Right lobe of liver (tissue), 6 donors: ENCODE results near the gene TSPAN32. TPM values are rescaled to one million over a fixed set of nuclear protein-coding genes. Genes with fewer than 3 reads are reported as not detected.
A peak's percentile ranks its signal among the peaks of the same experiment; 100 is the strongest.

Experiments used
- ATAC-seq, 4 donors: fragments of 200-7000 bp; cut with Tn5 transposase; one replicate each; pipeline ENCODE4 v1.9.1; 2020; ENCODE audit warnings: mild to moderate bottlenecking in 4 of 4, moderate library complexity in 4 of 4
- DNase-seq, 3 donors: peaks; one replicate each; pipeline ENCODE4 v3.0.0-alpha.2; 2020
- H3K27ac ChIP-seq, 3 donors: fragments of 200-600 bp; one replicate each; pipeline ENCODE4 v1.8.0; 2022
- H3K27me3 ChIP-seq, 2 donors: fragments of 200-600 bp; one replicate each; pipeline ENCODE4 v1.8.0; 2022
- H3K36me3 ChIP-seq, 4 donors: fragments of 200-600 bp; sonication (generic) in 1 of 4; one replicate each; pipeline versions ENCODE4 v1.5.1 to v1.8.0; 2017 to 2022; ENCODE audit warnings: control low read depth in 1 of 4
- H3K4me1 ChIP-seq, 4 donors: fragments of 200-600 bp; sonication (generic) in 1 of 4; one replicate each; pipeline versions ENCODE4 v1.5.1 to v1.8.0; 2017 to 2022; ENCODE audit warnings: control low read depth in 1 of 4
- H3K4me3 ChIP-seq, 3 donors: fragments of 200-600 bp; one replicate each; pipeline ENCODE4 v1.8.0; 2022
- H3K9me3 ChIP-seq, 4 donors: fragments of 200-600 bp; sonication (generic) in 1 of 4; one replicate each; pipeline versions ENCODE4 v1.5.1 to v1.8.0; 2017 to 2022; ENCODE audit warnings: control low read depth in 1 of 4
- POLR2A ChIP-seq: fragments of 450-650 bp; IDR thresholded peaks from one replicate; pipeline ENCODE4 v1.6.1; 2017; ENCODE audit warnings: antibody characterized with exemption, mild to moderate bottlenecking
- WGBS: methylation state at CpG from one replicate; pipeline ENCODE4 v1.1.6; 2018; ENCODE audit warnings: low coverage, low lambda C conversion rate; ENCODE audit not compliant: insufficient coverage; ENCODE audit errors: missing lambda C conversion rate; 5-methylcytosine and 5-hydroxymethylcytosine counted together
- intact Hi-C, 2 donors: fragments of 100-400 bp; cut with DNase I; formaldehyde crosslinking; loops; one replicate each; pipeline versions ENCODE4 v1.11.2 to v1.14.1; 2022
- total RNA-seq, 6 experiments: library from RNA; depleted of rRNA in 2 of 6; stranded (reverse); fragments of >200 nt in 2 of 6; fragmentation: NEBNext Ultra II Directional in 3 of 6; extraction: Animal tissue kit (Norgen Biotek cat#: 25700) in 3 of 6; gene quantifications; one replicate each; pipeline versions ENCODE4 v1.1.0 to v1.2.4, GENCODE V29; 2016 to 2023
- TF ChIP-seq, protein P1 (sequence below), 4 donors: fragments of 200-600 bp in 3 of 4; fragments of 450-650 bp in 1 of 4; IDR thresholded peaks; one replicate each; pipeline versions ENCODE4 v1.5.1 to v1.8.0; 2016 to 2022; ENCODE audit warnings: antibody characterized with exemption in 4 of 4, mild to moderate bottlenecking in 2 of 4
- donor health status: DM: no; HTN: yes; CAD: no.
- donor health status: DM: no; HTN: no; CAD: no.
- donor health status: DM: no; HTN: no; CAD: no.
- donor health status: DM: no; HTN: yes; CAD: no.
- donor health status: DM: no; HTN: yes; CAD: no.

The TSPAN32 gene
- total RNA-seq, 6 experiments from 2014 or later, result 0.24 to 1.2 (median 0.63) TPM; not detected in 2

DNA sequence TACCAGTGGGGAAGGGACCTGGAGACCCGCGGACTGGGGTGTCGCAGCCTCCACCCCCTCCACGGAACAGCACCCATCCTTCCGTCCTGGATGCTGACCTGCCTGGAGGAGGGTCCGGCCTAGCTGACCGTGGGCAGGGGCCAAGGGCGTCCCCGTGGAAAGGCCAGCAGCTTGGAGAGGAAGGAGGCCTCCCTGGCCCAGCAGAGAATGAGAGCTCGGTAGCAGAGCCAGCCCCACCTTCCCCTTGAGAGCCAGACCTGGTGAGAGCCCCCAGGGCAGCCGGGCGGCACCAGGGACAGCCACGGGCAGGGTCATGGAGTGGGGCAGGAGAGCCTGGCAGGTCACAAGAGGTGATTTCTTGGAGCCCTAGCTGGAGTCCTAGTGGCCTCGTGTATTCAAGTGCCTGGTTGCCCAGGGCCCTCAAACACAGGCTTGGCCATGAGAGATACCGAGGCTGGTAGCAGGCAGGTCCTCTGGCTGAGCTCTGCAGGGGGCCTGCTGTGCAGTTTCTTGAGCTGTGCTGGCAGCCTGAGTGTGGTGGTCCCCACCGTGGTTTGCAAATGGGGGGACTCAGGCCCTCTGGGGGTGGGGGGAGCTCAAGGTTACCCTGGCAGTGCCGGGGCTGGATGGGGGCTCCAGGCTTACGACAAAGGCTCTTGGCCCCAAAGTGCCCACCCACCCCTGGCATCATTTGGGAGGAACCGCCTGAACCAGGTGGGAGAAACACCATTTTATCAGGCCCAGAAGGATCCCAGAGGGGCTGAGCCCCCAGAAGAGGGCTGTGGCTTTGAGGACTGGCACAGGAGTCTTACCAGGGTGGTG lies 7.6 kb downstream of the TSPAN32 start:
- 100% methylated on average over 1 of the region's 19 CpGs for WGBS
- no peaks in the 10 kb centered on the region for H3K9me3 ChIP-seq
- no peaks in the 10 kb centered on the region for H3K27me3 ChIP-seq
- H3K36me3 ChIP-seq, result no peaks in the 10 kb centered on the region
- H3K4me3 ChIP-seq, result no peak overlapping the region
- peak in 2 of 3 donors; percentile 33 to 37 for DNase-seq
- ATAC-seq, result no peak
- peaks cover 0 to 13% (median 3%) of the 10 kb centered on the region in 4 donors for H3K4me1 ChIP-seq
- TF ChIP-seq POLR2A, result no peak
- TF ChIP-seq, protein P1, sequence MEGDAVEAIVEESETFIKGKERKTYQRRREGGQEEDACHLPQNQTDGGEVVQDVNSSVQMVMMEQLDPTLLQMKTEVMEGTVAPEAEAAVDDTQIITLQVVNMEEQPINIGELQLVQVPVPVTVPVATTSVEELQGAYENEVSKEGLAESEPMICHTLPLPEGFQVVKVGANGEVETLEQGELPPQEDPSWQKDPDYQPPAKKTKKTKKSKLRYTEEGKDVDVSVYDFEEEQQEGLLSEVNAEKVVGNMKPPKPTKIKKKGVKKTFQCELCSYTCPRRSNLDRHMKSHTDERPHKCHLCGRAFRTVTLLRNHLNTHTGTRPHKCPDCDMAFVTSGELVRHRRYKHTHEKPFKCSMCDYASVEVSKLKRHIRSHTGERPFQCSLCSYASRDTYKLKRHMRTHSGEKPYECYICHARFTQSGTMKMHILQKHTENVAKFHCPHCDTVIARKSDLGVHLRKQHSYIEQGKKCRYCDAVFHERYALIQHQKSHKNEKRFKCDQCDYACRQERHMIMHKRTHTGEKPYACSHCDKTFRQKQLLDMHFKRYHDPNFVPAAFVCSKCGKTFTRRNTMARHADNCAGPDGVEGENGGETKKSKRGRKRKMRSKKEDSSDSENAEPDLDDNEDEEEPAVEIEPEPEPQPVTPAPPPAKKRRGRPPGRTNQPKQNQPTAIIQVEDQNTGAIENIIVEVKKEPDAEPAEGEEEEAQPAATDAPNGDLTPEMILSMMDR (IDR thresholded peaks at IDR 0.05), result no peak
- no peak overlapping the region for H3K27ac ChIP-seq
- intact Hi-C loops, result loop anchor here (5.0 kb wide), 2 partner anchors 98 to 108 kb away; no protein-coding TSS in a partner anchor

DNA sequence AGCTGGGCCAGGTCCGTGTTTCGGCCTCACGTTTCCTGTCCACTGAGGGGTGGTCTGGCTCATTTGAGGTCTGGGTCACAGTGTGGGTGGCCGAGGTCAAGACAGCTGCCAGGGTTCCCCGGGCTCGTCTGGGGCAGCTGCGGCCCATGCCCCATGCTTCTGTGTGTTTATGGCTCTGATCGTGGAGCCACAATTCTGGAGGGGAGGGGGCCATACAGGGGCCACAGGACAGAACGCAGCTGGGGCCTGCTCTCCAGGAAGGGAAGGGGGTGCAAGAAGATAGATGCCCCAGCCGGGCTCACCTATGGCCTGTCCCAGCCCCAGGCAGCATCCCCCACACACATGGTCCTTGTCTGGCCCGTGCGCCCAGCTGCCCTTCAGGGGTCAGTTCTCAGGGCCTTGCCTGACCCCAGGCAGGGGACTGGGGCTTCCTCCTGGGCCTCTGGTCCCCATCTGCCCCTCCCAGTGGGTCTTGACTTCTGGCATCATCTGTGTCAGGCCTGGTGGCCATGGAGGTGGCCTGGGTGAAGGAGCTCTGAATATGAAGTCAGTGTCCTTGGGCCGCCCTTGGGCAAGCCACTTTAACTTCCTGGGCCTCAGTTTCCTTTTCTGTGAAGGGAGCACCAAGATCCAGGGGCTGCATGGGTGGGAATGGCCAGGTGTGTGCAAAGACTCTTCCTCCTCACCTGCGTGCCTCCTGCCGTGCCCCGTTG lies 8.4 kb downstream of the TSPAN32 start:
- no peak overlapping the region for H3K27ac ChIP-seq
- H3K4me1 ChIP-seq, result peaks cover 0 to 12% (median 2%) of the 10 kb centered on the region in 4 donors
- no peak for ATAC-seq
- intact Hi-C loops, result no loop called here
- peak in 2 of 3 donors; percentile 39 to 40 for DNase-seq
- WGBS, result 69% methylated on average over 3 of the region's 16 CpGs
- no peaks in the 10 kb centered on the region for H3K9me3 ChIP-seq
- no peaks in the 10 kb centered on the region for H3K36me3 ChIP-seq
- TF ChIP-seq POLR2A, result no peak
- H3K27me3 ChIP-seq, result no peaks in the 10 kb centered on the region
- H3K4me3 ChIP-seq, result no peak overlapping the region

- Histone ChIP-seq H3K36me3 (no peaks in the 10 kb centered on the region), H3K4me1 (peaks cover 0 to 7% (median 0%) of the 10 kb centered on the region in 4 donors), H3K27ac (no peak overlapping the region), H3K27me3 (no peaks in the 10 kb centered on the region), H3K9me3 (no peaks in the 10 kb centered on the region), H3K4me3 (no peak overlapping the region)
- intact Hi-C loops, result no loop called here
- DNase-seq (peak in 1 of 3 donors; percentile 37), ATAC-seq (no peak)
- no peak for TF ChIP-seq POLR2A
- TF ChIP-seq, protein P1 (IDR thresholded peaks at IDR 0.05), result no peak
- WGBS, result 94% methylated on average over 3 of the region's 16 CpGs
These were observed 9.1 kb downstream of the TSPAN32 start for GRCh38 chr11:2310786-2311352.

GRCh38 chr11:2311353-2312133 lies 9.7 kb downstream of the TSPAN32 start:
- no peak overlapping the region for H3K27ac ChIP-seq
- no peaks in the 10 kb centered on the region for H3K9me3 ChIP-seq
- H3K27me3 ChIP-seq, result no peaks in the 10 kb centered on the region
- DNase-seq, result peak in 1 of 3 donors; percentile 35
- no peak for ATAC-seq
- WGBS, result 51% methylated on average over 2 of the region's 21 CpGs
- H3K36me3 ChIP-seq, result no peaks in the 10 kb centered on the region
- no peak overlapping the region for H3K4me3 ChIP-seq
- intact Hi-C loops, result no loop called here
- peaks cover 0 to 7% (median 0%) of the 10 kb centered on the region in 4 donors for H3K4me1 ChIP-seq
- TF ChIP-seq, protein P1 (IDR thresholded peaks at IDR 0.05), result no peak
- TF ChIP-seq POLR2A, result no peak
